ENCODE results near the gene MKNK2.

DNA sequence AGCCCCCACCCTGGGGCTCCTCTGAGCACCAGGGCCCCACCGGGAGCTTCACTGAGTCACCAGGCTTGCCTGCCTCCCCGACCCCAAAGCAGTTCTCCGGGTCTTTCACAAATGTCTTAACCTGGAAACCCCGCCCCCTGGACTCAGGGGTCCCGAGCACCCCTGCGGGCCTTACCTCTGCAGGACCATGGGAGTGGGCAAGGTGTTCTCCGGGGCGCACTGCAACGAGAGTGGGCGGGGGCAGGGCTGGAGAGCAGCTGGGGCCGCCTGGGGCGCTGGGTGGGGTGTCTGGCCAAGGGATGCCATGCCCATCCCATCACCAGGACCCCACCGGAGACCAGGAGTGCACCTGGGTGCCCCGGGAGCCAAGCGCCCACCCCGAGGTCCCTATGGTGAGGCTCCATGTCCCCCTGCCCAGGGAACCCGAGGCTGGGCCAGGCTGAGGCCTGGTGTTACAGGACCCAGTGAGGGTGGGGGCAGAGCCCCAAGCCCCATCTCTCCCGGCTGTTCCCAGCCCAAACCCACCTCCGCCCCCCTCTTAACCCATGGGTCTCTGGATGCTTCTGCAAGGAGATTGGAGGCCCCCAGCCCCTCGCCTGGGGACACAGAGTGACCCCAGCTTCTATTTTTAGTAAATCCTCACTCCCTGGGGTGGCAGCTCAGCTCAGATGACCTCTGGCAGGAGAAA, 10.9 kb downstream of the MKNK2 start:
- TF ChIP-seq EZH2phosphoT487 (IDR thresholded peaks at IDR 0.05; ENCODE audit: insufficient read depth, low read depth) (no peak), EZH2 (IDR thresholded peaks at IDR 0.05; ENCODE audit: insufficient read depth, poor library complexity, severe bottlenecking) (no peak)
